Smooth muscle cell of the brain vasculature (primary cell): ENCODE measurements around the gene FAM219A.

Experiments
- DNase-seq: peaks from one replicate; pipeline ENCODE4 v3.0.0-alpha.2; 2012; ENCODE audit warnings: low read depth, low spot score

Gene FAM219A

GRCh38 chr9:34458013-34458958 lies at the start of gene FAM219A, which contains the start of gene DNAI1:
Gene FAM219A, minus strand, starts transcription at chr9:34458570. Its CDS starts 307 bp downstream, at chr9:34458263.
Gene DNAI1, plus strand, starts transcription at chr9:34458805. Its CDS starts 201 bp downstream, at chr9:34459006.
- DNase-seq = peak; percentile 96

GRCh38 chr9:34507966-34508365 lies 49.6 kb upstream of the FAM219A start:
- no peak for DNase-seq

- DNase-seq = no peak
These were observed 49.2 kb upstream of the FAM219A start for GRCh38 chr9:34507556-34507955.

- DNase-seq = no peak
These were observed 48.3 kb upstream of the FAM219A start for GRCh38 chr9:34506623-34507022.

- no peak for DNase-seq
These were observed 47.2 kb upstream of the FAM219A start for GRCh38 chr9:34505370-34506120.

GRCh38 chr9:34503406-34503805 lies 45.0 kb upstream of the FAM219A start:
- no peak for DNase-seq

- DNase-seq = no peak
These were observed 44.5 kb upstream of the FAM219A start for GRCh38 chr9:34502891-34503290.

- DNase-seq = no peak
These were observed 44.1 kb upstream of the FAM219A start for GRCh38 chr9:34502471-34502870.

- DNase-seq = no peak
These were observed 43.6 kb upstream of the FAM219A start for GRCh38 chr9:34501889-34502425.

- DNase-seq = no peak
These were observed 43.0 kb upstream of the FAM219A start for GRCh38 chr9:34501372-34501771.

- DNase-seq = no peak
These were observed 42.4 kb upstream of the FAM219A start for GRCh38 chr9:34500623-34501267.

GRCh38 chr9:34499076-34499475 lies 40.7 kb upstream of the FAM219A start:
- DNase-seq = no peak

- DNase-seq = no peak
These were observed 40.2 kb upstream of the FAM219A start for GRCh38 chr9:34498553-34498952.

GRCh38 chr9:34496149-34496712 lies 37.9 kb upstream of the FAM219A start:
- DNase-seq = no peak

- DNase-seq = no peak
These were observed 35.7 kb upstream of the FAM219A start for GRCh38 chr9:34493972-34494535.

GRCh38 chr9:34492051-34492450 lies 33.7 kb upstream of the FAM219A start:
- DNase-seq = no peak

- no peak for DNase-seq
These were observed 33.2 kb upstream of the FAM219A start for GRCh38 chr9:34491596-34491995.

- no peak for DNase-seq
These were observed 32.4 kb upstream of the FAM219A start for GRCh38 chr9:34490760-34491159.

GRCh38 chr9:34490360-34490759 lies 32.0 kb upstream of the FAM219A start:
- no peak for DNase-seq

GRCh38 chr9:34486572-34486971 lies 28.2 kb upstream of the FAM219A start:
- DNase-seq = no peak

- DNase-seq = no peak
These were observed 27.5 kb upstream of the FAM219A start for GRCh38 chr9:34485822-34486221.
